Left ventricle myocardium inferior (tissue), 1 donor: Measurements from ENCODE around the gene RMND1. TPM values are rescaled to one million over a fixed set of nuclear protein-coding genes. Genes with fewer than 3 reads are reported as not detected.

Source experiments
- DNase-seq: peaks from one replicate; pipeline ENCODE4 v3.0.0-alpha.2; 2020
- H3K27ac ChIP-seq: fragments of 200-600 bp; replicated peaks from 2 replicates; pipeline ENCODE4 v1.8.0; 2021
- H3K27me3 ChIP-seq: fragments of 200-600 bp; 2 replicates; pipeline ENCODE4 v1.8.0; 2021; ENCODE audit warnings: low read depth
- H3K36me3 ChIP-seq: fragments of 200-600 bp; 2 replicates; pipeline ENCODE4 v1.8.0; 2021
- H3K4me1 ChIP-seq: fragments of 200-600 bp; 2 replicates; pipeline ENCODE4 v1.8.0; 2021
- H3K4me3 ChIP-seq: fragments of 200-600 bp; 2 replicates; pipeline ENCODE4 v1.8.0; 2021; ENCODE audit warnings: mild to moderate bottlenecking, moderate library complexity
- H3K9me3 ChIP-seq: fragments of 200-600 bp; replicated peaks from 2 replicates; pipeline ENCODE4 v1.8.0; 2021
- intact Hi-C: fragments of 100-400 bp; cut with micrococcal nuclease; formaldehyde crosslinking; loops from one replicate; pipeline ENCODE4 v1.11.0; 2022
- total RNA-seq: library from RNA; stranded (reverse); fragmentation: NEBNext Ultra II Directional; extraction: Animal tissue kit (Norgen Biotek cat#: 25700); gene quantifications from one replicate; pipeline ENCODE4 v1.2.1, GENCODE V29; 2021
- TF ChIP-seq, protein P1 (sequence below): fragments of 200-600 bp; IDR thresholded peaks from 2 replicates; pipeline ENCODE4 v1.8.0; 2021; ENCODE audit warnings: antibody characterized with exemption, mild to moderate bottlenecking, borderline replicate concordance
- donor health status: DM: no; HTN: yes; CAD: no; lungs with severe emphysema.

The RMND1 gene
- total RNA-seq, 1 donor from 2014 or later, result 17.3 TPM

DNA sequence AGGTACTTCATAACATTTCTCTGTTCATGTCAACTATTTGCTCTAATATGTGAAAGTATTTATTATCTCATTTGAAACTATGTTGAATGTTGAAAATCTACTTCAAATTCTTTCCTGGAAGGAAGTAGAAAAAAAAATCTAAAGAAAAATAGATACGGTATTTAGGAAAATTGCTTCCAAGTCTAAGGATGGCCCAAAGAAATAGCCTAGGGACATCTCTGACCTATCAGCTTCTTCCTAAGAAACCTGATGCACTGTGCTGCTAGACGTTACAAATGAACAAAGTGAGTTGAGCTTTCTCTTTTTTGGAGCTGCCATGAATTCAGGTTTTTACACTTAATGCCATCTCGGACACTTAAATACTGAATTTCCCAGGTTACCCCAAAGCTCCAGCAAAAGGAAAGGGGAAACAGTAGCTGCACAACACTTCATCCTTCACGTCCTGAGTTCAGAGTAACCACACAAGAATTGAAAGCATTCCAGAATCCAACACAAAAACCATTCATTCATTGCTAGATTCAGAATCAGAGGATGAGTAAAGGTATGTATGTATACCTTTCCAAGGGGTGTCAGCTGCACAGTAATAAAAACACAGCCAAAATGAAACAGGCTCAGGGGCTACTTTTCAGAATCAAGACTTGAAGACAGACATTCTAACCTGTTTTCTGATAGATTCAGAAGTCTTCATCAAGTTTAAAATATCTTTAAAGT lies 7.9 kb downstream of the RMND1 start:
- no peak for DNase-seq
- TF ChIP-seq, protein P1, sequence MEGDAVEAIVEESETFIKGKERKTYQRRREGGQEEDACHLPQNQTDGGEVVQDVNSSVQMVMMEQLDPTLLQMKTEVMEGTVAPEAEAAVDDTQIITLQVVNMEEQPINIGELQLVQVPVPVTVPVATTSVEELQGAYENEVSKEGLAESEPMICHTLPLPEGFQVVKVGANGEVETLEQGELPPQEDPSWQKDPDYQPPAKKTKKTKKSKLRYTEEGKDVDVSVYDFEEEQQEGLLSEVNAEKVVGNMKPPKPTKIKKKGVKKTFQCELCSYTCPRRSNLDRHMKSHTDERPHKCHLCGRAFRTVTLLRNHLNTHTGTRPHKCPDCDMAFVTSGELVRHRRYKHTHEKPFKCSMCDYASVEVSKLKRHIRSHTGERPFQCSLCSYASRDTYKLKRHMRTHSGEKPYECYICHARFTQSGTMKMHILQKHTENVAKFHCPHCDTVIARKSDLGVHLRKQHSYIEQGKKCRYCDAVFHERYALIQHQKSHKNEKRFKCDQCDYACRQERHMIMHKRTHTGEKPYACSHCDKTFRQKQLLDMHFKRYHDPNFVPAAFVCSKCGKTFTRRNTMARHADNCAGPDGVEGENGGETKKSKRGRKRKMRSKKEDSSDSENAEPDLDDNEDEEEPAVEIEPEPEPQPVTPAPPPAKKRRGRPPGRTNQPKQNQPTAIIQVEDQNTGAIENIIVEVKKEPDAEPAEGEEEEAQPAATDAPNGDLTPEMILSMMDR, result no peak
- Histone ChIP-seq H3K9me3 (no peaks in the 10 kb centered on the region), H3K27me3 (no peaks in the 10 kb centered on the region), H3K36me3 (no peaks in the 10 kb centered on the region), H3K4me3 (no peak overlapping the region), H3K4me1 (peaks cover 52% of the 10 kb centered on the region), H3K27ac (no peak overlapping the region)
- intact Hi-C loops, result no loop called here

DNA sequence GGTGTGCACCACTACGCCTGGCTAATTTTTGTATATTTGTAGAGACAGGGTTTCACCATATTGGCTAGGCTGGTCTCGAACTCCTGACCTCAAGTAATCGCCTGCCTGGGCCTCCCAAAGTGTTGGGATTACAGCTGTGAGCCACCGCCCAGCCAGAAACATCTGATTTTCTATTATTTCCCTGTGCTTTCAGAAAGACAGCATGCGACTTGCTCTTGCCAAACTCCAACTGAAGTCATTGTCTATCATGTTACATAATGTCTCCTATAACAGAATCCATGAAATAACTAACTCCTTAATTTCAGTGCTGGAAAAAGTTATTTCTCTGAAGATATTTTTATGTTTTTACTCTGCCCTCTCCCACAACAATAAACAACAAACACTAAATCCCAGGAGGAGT lies 8.5 kb downstream of the RMND1 start:
- no peak for DNase-seq
- Histone ChIP-seq H3K27me3 (no peaks in the 10 kb centered on the region), H3K27ac (no peak overlapping the region), H3K36me3 (no peaks in the 10 kb centered on the region), H3K4me3 (no peak overlapping the region), H3K9me3 (no peaks in the 10 kb centered on the region), H3K4me1 (peaks cover 57% of the 10 kb centered on the region)
- intact Hi-C loops, result no loop called here
- TF ChIP-seq, protein P1, result no peak

DNA sequence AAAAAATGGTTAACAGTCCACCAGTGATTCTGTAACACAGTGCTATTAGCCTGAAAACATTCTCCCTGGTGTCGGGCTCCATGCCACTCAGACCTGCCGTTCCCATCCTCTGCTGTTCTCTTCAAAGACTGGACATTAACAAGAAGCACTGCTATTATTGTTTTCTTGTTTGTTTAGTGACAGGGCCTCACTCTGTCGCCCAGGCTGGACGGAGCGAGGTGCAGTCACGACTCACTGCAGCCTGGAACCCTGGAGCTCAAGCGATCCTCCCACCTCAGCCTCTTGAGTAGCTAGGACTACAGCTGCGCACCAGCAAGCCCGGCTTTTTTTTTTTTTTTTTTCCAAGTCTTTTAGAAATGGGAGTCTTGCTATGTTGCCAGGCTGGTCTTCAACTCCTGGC lies 9.6 kb downstream of the RMND1 start:
- Histone ChIP-seq H3K27me3 (no peaks in the 10 kb centered on the region), H3K4me3 (no peak overlapping the region), H3K27ac (no peak overlapping the region), H3K9me3 (no peaks in the 10 kb centered on the region), H3K4me1 (peaks cover 68% of the 10 kb centered on the region), H3K36me3 (no peaks in the 10 kb centered on the region)
- intact Hi-C loops, result no loop called here
- no peak for DNase-seq
- TF ChIP-seq, protein P1, result no peak

DNA sequence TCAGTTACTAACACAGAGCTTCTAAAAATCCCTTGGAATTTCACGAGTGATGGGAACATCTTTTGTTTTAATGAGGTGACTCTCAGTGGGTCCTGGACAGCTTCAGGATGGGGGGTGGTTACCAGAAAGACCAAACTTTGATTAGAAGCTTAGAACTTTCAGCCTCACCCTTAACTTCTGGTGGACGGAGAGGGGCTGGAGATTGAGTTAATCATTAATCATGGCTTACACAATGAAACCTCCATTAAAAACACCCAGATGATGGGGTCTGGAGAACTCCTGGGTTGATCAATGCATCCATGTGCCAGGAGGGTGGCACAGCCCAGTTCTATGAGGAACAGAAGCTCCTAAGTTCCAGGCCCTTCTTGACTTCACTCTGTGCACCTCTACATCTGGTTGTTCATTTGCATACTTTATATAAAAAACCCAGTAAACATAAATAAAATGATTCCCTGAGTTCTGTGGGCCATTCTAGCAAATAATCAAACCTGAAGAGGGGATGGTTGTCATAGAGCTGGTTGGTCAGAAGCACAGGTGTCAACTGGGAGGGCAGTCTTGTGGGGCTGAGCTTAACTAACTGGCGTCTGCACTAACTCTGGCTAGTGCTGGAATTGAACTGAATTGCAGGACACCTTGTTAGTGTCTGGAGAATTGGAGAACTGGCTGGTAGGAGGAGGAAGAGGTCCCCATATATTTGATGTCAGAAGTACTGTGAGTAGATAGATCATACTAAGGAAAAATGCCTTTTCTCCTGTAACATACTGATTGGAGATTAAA lies 10.3 kb downstream of the RMND1 start:
- Histone ChIP-seq H3K4me1 (peaks cover 73% of the 10 kb centered on the region), H3K9me3 (no peaks in the 10 kb centered on the region), H3K27ac (peak overlapping the region; percentile 10), H3K27me3 (no peaks in the 10 kb centered on the region), H3K4me3 (no peak overlapping the region), H3K36me3 (no peaks in the 10 kb centered on the region)
- intact Hi-C loops, result no loop called here
- no peak for DNase-seq
- TF ChIP-seq, protein P1, result no peak

DNA sequence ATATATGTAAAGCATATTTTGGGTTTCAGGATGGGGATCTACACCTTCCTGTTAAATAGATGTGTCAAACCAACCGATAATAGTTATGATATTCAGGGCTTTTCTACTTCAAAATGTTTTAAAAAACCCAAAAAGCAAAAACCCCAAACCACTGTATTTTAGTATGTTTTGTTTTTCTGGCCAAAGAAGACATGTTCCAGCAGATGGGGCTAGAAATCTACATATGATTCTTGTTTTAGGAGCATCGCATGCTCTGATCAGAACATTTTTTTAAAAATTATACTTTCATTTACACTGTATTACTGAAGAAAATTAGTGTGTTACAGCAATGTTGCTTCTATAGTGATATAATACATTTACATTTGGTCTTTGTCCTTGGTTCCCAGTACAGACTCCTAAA lies 11.0 kb downstream of the RMND1 start:
- no peak overlapping the region for H3K4me3 ChIP-seq
- H3K36me3 ChIP-seq, result no peaks in the 10 kb centered on the region
- no peaks in the 10 kb centered on the region for H3K9me3 ChIP-seq
- H3K27ac ChIP-seq, result peak overlapping the region; percentile 36
- peaks cover 70% of the 10 kb centered on the region for H3K4me1 ChIP-seq
- H3K27me3 ChIP-seq, result no peaks in the 10 kb centered on the region
- intact Hi-C loops, result no loop called here
- TF ChIP-seq, protein P1, result peak; percentile 53
- no peak for DNase-seq
